ENCODE measurements around the gene PCDH8. TPM values are rescaled to one million over a fixed set of nuclear protein-coding genes. Genes with fewer than 3 reads are reported as not detected.

PCDH8 gene
- total and polyA plus RNA-seq, 8 donors, result 0.04 to 0.85 (median 0.25) TPM; not detected in 4

DNA sequence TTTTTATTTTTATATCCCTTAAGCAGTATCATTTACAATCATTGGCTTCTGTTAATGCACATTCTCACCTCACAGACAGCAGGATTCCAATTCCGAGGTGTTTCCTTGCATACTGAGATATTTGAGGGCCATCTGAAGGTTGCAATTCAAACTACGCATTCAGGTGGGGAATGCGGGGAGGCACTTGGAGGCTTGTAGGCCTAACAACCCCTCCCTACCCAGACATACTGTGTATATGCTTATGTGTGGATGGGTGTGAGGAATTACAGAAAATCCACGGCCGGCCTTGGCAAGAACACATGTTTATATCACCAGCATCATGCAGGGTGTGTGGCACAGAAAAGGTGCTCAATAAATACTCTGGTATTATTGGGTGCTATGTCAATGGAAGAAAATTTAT, 43.3 kb upstream of the PCDH8 start:
- DNase-seq (no peak), FAIRE-seq (no peak), ATAC-seq (no peak)
- no peaks in the 10 kb centered on the region for H3K27me3 ChIP-seq
- H3K4me1 ChIP-seq, result no peaks in the 10 kb centered on the region
- H3K4me3 ChIP-seq, result no peak overlapping the region
- H3K36me3 ChIP-seq, result no peaks in the 10 kb centered on the region
- TF ChIP-seq, protein P1, sequence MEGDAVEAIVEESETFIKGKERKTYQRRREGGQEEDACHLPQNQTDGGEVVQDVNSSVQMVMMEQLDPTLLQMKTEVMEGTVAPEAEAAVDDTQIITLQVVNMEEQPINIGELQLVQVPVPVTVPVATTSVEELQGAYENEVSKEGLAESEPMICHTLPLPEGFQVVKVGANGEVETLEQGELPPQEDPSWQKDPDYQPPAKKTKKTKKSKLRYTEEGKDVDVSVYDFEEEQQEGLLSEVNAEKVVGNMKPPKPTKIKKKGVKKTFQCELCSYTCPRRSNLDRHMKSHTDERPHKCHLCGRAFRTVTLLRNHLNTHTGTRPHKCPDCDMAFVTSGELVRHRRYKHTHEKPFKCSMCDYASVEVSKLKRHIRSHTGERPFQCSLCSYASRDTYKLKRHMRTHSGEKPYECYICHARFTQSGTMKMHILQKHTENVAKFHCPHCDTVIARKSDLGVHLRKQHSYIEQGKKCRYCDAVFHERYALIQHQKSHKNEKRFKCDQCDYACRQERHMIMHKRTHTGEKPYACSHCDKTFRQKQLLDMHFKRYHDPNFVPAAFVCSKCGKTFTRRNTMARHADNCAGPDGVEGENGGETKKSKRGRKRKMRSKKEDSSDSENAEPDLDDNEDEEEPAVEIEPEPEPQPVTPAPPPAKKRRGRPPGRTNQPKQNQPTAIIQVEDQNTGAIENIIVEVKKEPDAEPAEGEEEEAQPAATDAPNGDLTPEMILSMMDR (IDR thresholded peaks at IDR 0.05), result no peak
- no peak overlapping the region for H3K27ac ChIP-seq
- 55 to 61% methylated on average over 5 of the region's 5 CpGs for WGBS, 2 donors
- intact Hi-C loops (cut with DNase I), result no loop called here
- no peaks in the 10 kb centered on the region for H3K9me3 ChIP-seq

- no peak for DNase-seq
- TF ChIP-seq, protein P1 (IDR thresholded peaks at IDR 0.05), result no peak
- FAIRE-seq, result no peak
- H3K36me3 ChIP-seq, result no peaks in the 10 kb centered on the region
- no peaks in the 10 kb centered on the region for H3K4me1 ChIP-seq
- no peak for ATAC-seq
- H3K27ac ChIP-seq, result no peak overlapping the region
- intact Hi-C loops (cut with DNase I), result no loop called here
- no peaks in the 10 kb centered on the region for H3K9me3 ChIP-seq
- no peaks in the 10 kb centered on the region for H3K27me3 ChIP-seq
- 75 to 77% methylated on average over 1 of the region's 1 CpG for WGBS, 2 donors
- no peak overlapping the region for H3K4me3 ChIP-seq
Observed at GRCh38 chr13:52887165-52887564, 38.7 kb upstream of the PCDH8 start.

GRCh38 chr13:52885141-52885540, 36.7 kb upstream of the PCDH8 start:
- DNase-seq, result no peak
- no peaks in the 10 kb centered on the region for H3K36me3 ChIP-seq
- no peak overlapping the region for H3K4me3 ChIP-seq
- TF ChIP-seq, protein P1 (IDR thresholded peaks at IDR 0.05), result no peak
- H3K27me3 ChIP-seq, result no peaks in the 10 kb centered on the region
- no peaks in the 10 kb centered on the region for H3K4me1 ChIP-seq
- no peaks in the 10 kb centered on the region for H3K9me3 ChIP-seq
- intact Hi-C loops (cut with DNase I), result no loop called here
- WGBS, 2 donors, result 71 to 79% methylated on average over 5 of the region's 5 CpGs
- FAIRE-seq, result no peak
- ATAC-seq, result no peak
- H3K27ac ChIP-seq, result no peak overlapping the region

DNA sequence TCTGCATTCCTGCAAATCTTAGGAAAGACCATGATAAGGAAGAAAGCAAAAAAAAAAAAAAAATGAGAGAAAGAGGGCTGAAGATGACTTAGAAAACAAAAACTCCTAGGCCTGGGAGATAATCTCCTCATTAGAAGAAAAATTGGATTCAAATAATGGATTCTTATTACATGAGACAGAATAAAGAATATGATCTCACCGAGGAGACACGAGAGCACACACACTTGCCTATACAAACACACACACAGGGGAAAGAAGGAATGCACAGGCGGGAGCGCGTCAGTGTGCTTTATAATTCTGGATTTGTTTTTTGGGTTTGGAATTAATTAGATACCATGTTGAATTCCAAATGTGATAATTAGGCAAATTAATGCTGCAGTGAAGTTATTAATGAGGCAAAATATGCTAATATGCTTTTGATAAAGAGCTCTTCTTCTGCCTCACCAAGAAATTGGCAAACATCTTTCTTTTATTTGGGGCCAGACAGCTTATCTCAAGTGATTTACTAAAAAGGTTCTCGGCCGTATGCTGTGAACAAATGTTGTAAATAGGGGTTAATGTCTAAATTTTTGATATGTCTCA, 36.1 kb upstream of the PCDH8 start:
- ATAC-seq, result no peak
- no peak overlapping the region for H3K4me3 ChIP-seq
- no peak for FAIRE-seq
- intact Hi-C loops (cut with DNase I), result no loop called here
- no peak overlapping the region for H3K27ac ChIP-seq
- H3K4me1 ChIP-seq, result no peaks in the 10 kb centered on the region
- H3K9me3 ChIP-seq, result no peaks in the 10 kb centered on the region
- no peaks in the 10 kb centered on the region for H3K27me3 ChIP-seq
- 60 to 66% methylated on average over 7 of the region's 7 CpGs for WGBS, 2 donors
- TF ChIP-seq, protein P1 (IDR thresholded peaks at IDR 0.05), result no peak
- DNase-seq, result no peak
- no peaks in the 10 kb centered on the region for H3K36me3 ChIP-seq

GRCh38 chr13:52882785-52883184, 34.3 kb upstream of the PCDH8 start:
- no peak for ATAC-seq
- DNase-seq, result no peak
- H3K4me3 ChIP-seq, result no peak overlapping the region
- intact Hi-C loops (cut with DNase I), result no loop called here
- no peak for FAIRE-seq
- H3K4me1 ChIP-seq, result no peaks in the 10 kb centered on the region
- WGBS, 2 donors, result 37 to 47% methylated on average over 2 of the region's 2 CpGs
- H3K36me3 ChIP-seq, result no peaks in the 10 kb centered on the region
- H3K27ac ChIP-seq, result no peak overlapping the region
- TF ChIP-seq, protein P1 (IDR thresholded peaks at IDR 0.05), result no peak
- H3K27me3 ChIP-seq, result no peaks in the 10 kb centered on the region
- H3K9me3 ChIP-seq, result no peaks in the 10 kb centered on the region
